Iris pigment epithelial cell (primary cell): Measurements from ENCODE around the gene CKAP5.
A peak's percentile ranks its signal among the peaks of the same experiment; 100 is the strongest.

Source experiments
- DNase-seq: peaks from one replicate; pipeline ENCODE4 v3.0.0-alpha.2; 2011; ENCODE audit warnings: low read depth

CKAP5 gene

GRCh38 chr11:46766656-46767055, 79.4 kb downstream of the CKAP5 start:
- DNase-seq: no peak

- no peak for DNase-seq
These were observed 83.8 kb downstream of the CKAP5 start for GRCh38 chr11:46762248-46762647.

GRCh38 chr11:46761807-46762206, 84.3 kb downstream of the CKAP5 start:
- DNase-seq: no peak

GRCh38 chr11:46760429-46761128, 85.5 kb downstream of the CKAP5 start:
- peak; percentile 23 for DNase-seq

GRCh38 chr11:46759196-46759595, 86.9 kb downstream of the CKAP5 start:
- no peak for DNase-seq

GRCh38 chr11:46755962-46756361, 90.1 kb downstream of the CKAP5 start:
- DNase-seq: no peak

- DNase-seq: no peak
These were observed 98.9 kb downstream of the CKAP5 start for GRCh38 chr11:46747150-46747549.

- DNase-seq: no peak
These were observed 100.1 kb downstream of the CKAP5 start for GRCh38 chr11:46745995-46746394.

GRCh38 chr11:46745328-46745727, 100.8 kb downstream of the CKAP5 start:
- no peak for DNase-seq

GRCh38 chr11:46743693-46744339, 102.3 kb downstream of the CKAP5 start:
- DNase-seq: no peak

GRCh38 chr11:46743043-46743442, 103.0 kb downstream of the CKAP5 start:
- DNase-seq: no peak

GRCh38 chr11:46741600-46742484, 104.2 kb downstream of the CKAP5 start:
- DNase-seq: no peak

- no peak for DNase-seq
These were observed 107.2 kb downstream of the CKAP5 start for GRCh38 chr11:46738887-46739286.

- DNase-seq: no peak
These were observed 108.4 kb downstream of the CKAP5 start for GRCh38 chr11:46737699-46738098.

- DNase-seq: no peak
These were observed 109.5 kb downstream of the CKAP5 start for GRCh38 chr11:46736615-46737014.

- no peak for DNase-seq
These were observed 109.9 kb downstream of the CKAP5 start for GRCh38 chr11:46736146-46736545.

GRCh38 chr11:46733234-46733633, 112.8 kb downstream of the CKAP5 start:
- no peak for DNase-seq

- DNase-seq: no peak
These were observed 114.5 kb downstream of the CKAP5 start for GRCh38 chr11:46731545-46731944.

GRCh38 chr11:46729110-46730027, 116.7 kb downstream of the CKAP5 start:
- DNase-seq: peak; percentile 31

- no peak for DNase-seq
These were observed 117.4 kb downstream of the CKAP5 start for GRCh38 chr11:46728659-46729040.

- DNase-seq: no peak
These were observed 118.0 kb downstream of the CKAP5 start for GRCh38 chr11:46727952-46728658.
